GM12878 (cell line): ENCODE results near the gene ARF3. TPM values are rescaled to one million over a fixed set of nuclear protein-coding genes. Genes with fewer than 3 reads are reported as not detected.
A peak's percentile ranks its signal among the peaks of the same experiment; 100 is the strongest.

Source experiments
- ATF7 ChIP-seq: fragments of 450-650 bp; IDR thresholded peaks from 2 replicates; pipeline ENCODE4 v1.6.1; 2016; ENCODE audit warnings: low read depth, mild to moderate bottlenecking
- BACH1 ChIP-seq: fragments of 450-650 bp; IDR thresholded peaks from 2 replicates; pipeline ENCODE4 v1.6.1; 2017; ENCODE audit warnings: mild to moderate bottlenecking, borderline replicate concordance
- BMI1 ChIP-seq: fragments of 450-650 bp; IDR thresholded peaks from 2 replicates; pipeline ENCODE4 v1.6.1; 2016; ENCODE audit warnings: mild to moderate bottlenecking, moderate library complexity, borderline replicate concordance
- CBX5 ChIP-seq: sonication (generic); IDR thresholded peaks from 2 replicates; pipeline ENCODE4 v1.6.1; 2016; ENCODE audit warnings: low read depth, moderate library complexity, mild to moderate bottlenecking, inconsistent platforms
- CEBPZ ChIP-seq: fragments of 150-350 bp; IDR thresholded peaks from 2 replicates; pipeline ENCODE4 v1.6.1; 2016; ENCODE audit warnings: low read depth, low read length
- CTCF ChIP-seq, 3 experiments: IDR thresholded peaks in 2 of 3; conservative IDR thresholded peaks in 1 of 3; 2 replicates each; pipeline ENCODE4 v1.5.1; 2011; ENCODE audit warnings: low read depth in 3 of 3, low read length in 3 of 3, mild to moderate bottlenecking in 3 of 3, control low read depth in 2 of 3, moderate library complexity in 2 of 3, inconsistent platforms in 1 of 3, mixed read lengths in 1 of 3; ENCODE audit not compliant: control insufficient read depth in 2 of 3, insufficient read depth in 1 of 3; ENCODE audit errors: extremely low read depth in 1 of 3
- E2F4 ChIP-seq: IDR thresholded peaks from 2 replicates; pipeline ENCODE4 v1.6.1; 2012; ENCODE audit warnings: low read depth, low read length, improper control_type of control experiment
- ETV6 ChIP-seq, 2 experiments: fragments of 450-650 bp in 1 of 2; IDR thresholded peaks in 1 of 2; conservative IDR thresholded peaks in 1 of 2; 2 replicates each; pipeline ENCODE4 v1.6.1; 2014; ENCODE audit warnings: antibody characterized with exemption in 1 of 2, borderline replicate concordance in 1 of 2, low read depth in 1 of 2, mild to moderate bottlenecking in 1 of 2, moderate library complexity in 1 of 2
- EZH2 ChIP-seq: IDR thresholded peaks from 2 replicates; pipeline ENCODE4 v1.6.1; 2012; ENCODE audit warnings: low read depth, mild to moderate bottlenecking, control low read depth, inconsistent platforms, low read length, borderline replicate concordance; ENCODE audit not compliant: control insufficient read depth
- GATAD2B ChIP-seq: fragments of 450-650 bp; conservative IDR thresholded peaks from 2 replicates; pipeline ENCODE4 v1.6.1; 2017; ENCODE audit warnings: low read depth, mild to moderate bottlenecking, moderate library complexity
- HCFC1 ChIP-seq: fragments of 150-350 bp; IDR thresholded peaks from 2 replicates; pipeline ENCODE4 v1.6.1; 2014; ENCODE audit warnings: low read length
- HDGF ChIP-seq: fragments of 450-650 bp; IDR thresholded peaks from 2 replicates; pipeline ENCODE4 v1.6.1; 2016; ENCODE audit warnings: antibody characterized with exemption
- IKZF1 ChIP-seq: fragments of 450-650 bp; conservative IDR thresholded peaks from 2 replicates; pipeline ENCODE4 v1.6.1; 2017; ENCODE audit warnings: antibody characterized with exemption, mild to moderate bottlenecking
- MEF2A ChIP-seq: IDR thresholded peaks from 2 replicates; pipeline ENCODE4 v1.6.1; 2011; ENCODE audit warnings: low read depth, mild to moderate bottlenecking, low read length, moderate library complexity; ENCODE audit not compliant: insufficient read depth
- MLLT1 ChIP-seq: fragments of 450-650 bp; IDR thresholded peaks from 2 replicates; pipeline ENCODE4 v1.6.1; 2016; ENCODE audit warnings: mild to moderate bottlenecking
- NFYB ChIP-seq: IDR thresholded peaks from 2 replicates; pipeline ENCODE4 v1.6.1; 2011; ENCODE audit warnings: low read depth, mild to moderate bottlenecking, low read length, improper control_type of control experiment, moderate library complexity; ENCODE audit not compliant: insufficient read depth
- PML ChIP-seq: IDR thresholded peaks from 2 replicates; pipeline ENCODE4 v1.6.1; 2012; ENCODE audit warnings: low read length, inconsistent platforms
- RBBP5 ChIP-seq: fragments of 200-600 bp; sonication (generic); conservative IDR thresholded peaks from 2 replicates; pipeline ENCODE4 v1.6.1; 2016
- SMARCA5 ChIP-seq: fragments of 450-650 bp; IDR thresholded peaks from 2 replicates; pipeline ENCODE4 v1.6.1; 2017; ENCODE audit warnings: mild to moderate bottlenecking
- STAT3 ChIP-seq: IDR thresholded peaks from 2 replicates; pipeline ENCODE4 v1.6.1; 2011; ENCODE audit warnings: low read depth, low read length, improper control_type of control experiment
- YY1 ChIP-seq: IDR thresholded peaks from 2 replicates; pipeline ENCODE4 v1.6.1; 2011; ENCODE audit warnings: low read depth, mild to moderate bottlenecking, low read length
- polyA plus RNA-seq, 11 experiments: library from polyadenylated mRNA; depleted of rRNA in 4 of 11; unstranded in 6 of 11; stranded (reverse) in 5 of 11; fragments of >200 nt; fragmentation: Nextera tagmentation in 4 of 11; fragmentation: Illumina TruSeq in 1 of 11; extraction: Ambion mirVana in 4 of 11; extraction: Trizol in 1 of 11; gene quantifications; 1 replicate in 1 of 11; 2 replicates in 10 of 11; pipeline versions ENCODE4 v1.2.1 to v1.2.3, GENCODE V29; 2011 to 2016; ENCODE audit warnings: inconsistent platforms in 2 of 11, missing spikeins in 2 of 11, low read depth in 1 of 11
- total RNA-seq, 4 experiments: library from RNA; depleted of rRNA in 3 of 4; stranded (reverse); fragments of >200 nt in 3 of 4; fragmentation: Illumina TruSeq in 1 of 4; extraction: Trizol in 1 of 4; gene quantifications; 2 replicates each; pipeline versions ENCODE4 v1.2.1 to v1.2.3, GENCODE V29; 2013 to 2021

ARF3 gene
- total and polyA plus RNA-seq, 10 of the 15 experiments (the other 5 are each of a cell fraction or from before 2014, with no cell fraction given): 8.7 to 263 (median 74.4) TPM

GRCh38 chr12:48977290-48978281, 20.3 kb upstream of the ARF3 start (continued):
- no peak for TF ChIP-seq EZH2
- no peak for TF ChIP-seq E2F4
- peak; percentile 22; the same call in 1 of the 2 replicates for TF ChIP-seq BACH1
- peak; percentile 43; the same call in 1 of the 2 replicates for TF ChIP-seq PML
- 0 out of 2 replicates have a peak, but pooled peaks have one; percentile 11 for TF ChIP-seq CBX5
- TF ChIP-seq MEF2A: 0 out of 2 replicates have a peak, but pooled peaks have one; percentile 5
- TF ChIP-seq MLLT1: peak; percentile 82
- TF ChIP-seq STAT3: no peak
- no peak for TF ChIP-seq ETV6 (conservative IDR thresholded peaks at IDR 0.05 in 1 of 2, IDR thresholded peaks at IDR 0.05 in 1 of 2; ENCODE audit: borderline replicate concordance in 1 of 2, low read depth in 1 of 2)
- peak; percentile 21; the same call in 1 of the 2 replicates for TF ChIP-seq YY1
- no peak for TF ChIP-seq CEBPZ
- TF ChIP-seq CTCF (IDR thresholded peaks at IDR 0.05 in 2 of 3, conservative IDR thresholded peaks at IDR 0.05 in 1 of 3; ENCODE audit: control insufficient read depth in 2 of 3, extremely low read depth in 1 of 3, insufficient read depth in 1 of 3, low read depth in 3 of 3, low read length in 3 of 3): peak; percentile 61 to 82 (median 70); a peak in 5 of 6 replicates
- TF ChIP-seq SMARCA5: 0 out of 2 replicates have a peak, but pooled peaks have one; percentile 15
- TF ChIP-seq GATAD2B: peak; percentile 54
- TF ChIP-seq RBBP5: no peak
- peak; percentile 62; the same call in 1 of the 2 replicates for TF ChIP-seq ATF7
- 0 out of 2 replicates have a peak, but pooled peaks have one; percentile 19 for TF ChIP-seq BMI1
- TF ChIP-seq HCFC1: no peak
- no peak for TF ChIP-seq NFYB
- TF ChIP-seq HDGF: peak; percentile 48; the same call in 1 of the 2 replicates
- peak; percentile 99 for TF ChIP-seq IKZF1
